ENCODE data around the gene CRIM1. TPM values are rescaled to one million over a fixed set of nuclear protein-coding genes. Genes with fewer than 3 reads are reported as not detected.

The CRIM1 gene
- total and polyA plus RNA-seq, 12 donors, result 14.1 to 83.6 (median 54.8) TPM

- Histone ChIP-seq H3K36me3 (peaks cover 0 to 78% (median 25%) of the 10 kb centered on the region in 9 donors), H3K27ac (peak overlapping the region in 5 of 10 donors; percentile 17 to 56 (median 47)), H3K4me1 (peaks cover 0 to 27% (median 22%) of the 10 kb centered on the region in 9 donors), H3K4me3 (no peak overlapping the region), H3K27me3 (no peaks in the 10 kb centered on the region), H3K9me3 (peaks cover 0 to 37% (median 16%) of the 10 kb centered on the region in 11 donors)
- DNase-seq, result peak in 1 of 2 donors; percentile 54
- intact Hi-C loops (cut with DNase I), result no loop called here
- peak in 7 of 8 donors; percentile 43 to 89 (median 79) for ATAC-seq
- 19 to 70% methylated on average over 4 of the region's 4 CpGs for WGBS, 2 donors
- TF ChIP-seq CTCF (IDR thresholded peaks at IDR 0.05), result no peak
Observed at GRCh38 chr2:36478332-36478738, 122.8 kb downstream of the CRIM1 start.

DNA sequence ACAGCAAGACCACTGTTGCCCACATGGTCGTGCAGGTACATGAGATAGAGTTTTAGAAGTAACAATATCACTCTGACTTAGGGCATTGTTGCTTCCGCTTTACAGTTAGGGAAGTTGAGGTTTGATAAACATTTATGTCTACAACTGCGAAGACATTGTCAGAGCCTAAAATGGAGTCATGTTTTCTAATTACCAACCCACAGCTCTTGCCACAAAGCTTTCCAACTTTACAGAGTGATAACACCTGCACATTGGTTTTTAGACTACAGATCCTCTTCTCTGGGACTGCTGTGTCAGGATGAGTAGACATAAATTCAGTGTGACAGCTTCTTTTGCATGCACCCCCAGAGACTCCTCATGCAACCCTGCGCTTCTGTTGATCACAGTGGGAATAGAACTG lies 123.4 kb downstream of the CRIM1 start:
- DNase-seq (no peak), ATAC-seq (no peak)
- intact Hi-C loops (cut with DNase I), result no loop called here
- no peak for TF ChIP-seq CTCF (IDR thresholded peaks at IDR 0.05)
- Histone ChIP-seq H3K36me3 (peaks cover 0 to 78% (median 25%) of the 10 kb centered on the region in 9 donors), H3K4me3 (no peak overlapping the region), H3K9me3 (peaks cover 0 to 32% (median 16%) of the 10 kb centered on the region in 11 donors), H3K4me1 (peaks cover 0 to 33% (median 22%) of the 10 kb centered on the region in 9 donors), H3K27me3 (no peaks in the 10 kb centered on the region), H3K27ac (peak overlapping the region in 5 of 10 donors; percentile 17 to 56 (median 47))
- WGBS, 2 donors, result 63 to 73% methylated on average over 4 of the region's 4 CpGs

- Histone ChIP-seq H3K27ac (peak overlapping the region in 1 of 10 donors; percentile 52), H3K9me3 (peaks cover 0 to 28% (median 15%) of the 10 kb centered on the region in 11 donors), H3K36me3 (peaks cover 0 to 78% (median 25%) of the 10 kb centered on the region in 9 donors), H3K27me3 (no peaks in the 10 kb centered on the region), H3K4me1 (peaks cover 0 to 37% (median 24%) of the 10 kb centered on the region in 9 donors), H3K4me3 (no peak overlapping the region)
- intact Hi-C loops (cut with DNase I), result no loop called here
- TF ChIP-seq CTCF (IDR thresholded peaks at IDR 0.05), result no peak
- 95 to 98% methylated on average over 16 of the region's 16 CpGs for WGBS, 2 donors
- DNase-seq (no peak), ATAC-seq (no peak)
Observed at GRCh38 chr2:36479406-36479805, 123.8 kb downstream of the CRIM1 start.

GRCh38 chr2:36480028-36480427 lies 124.5 kb downstream of the CRIM1 start:
- Histone ChIP-seq H3K27me3 (no peaks in the 10 kb centered on the region), H3K4me3 (no peak overlapping the region), H3K4me1 (peaks cover 6 to 43% (median 30%) of the 10 kb centered on the region in 9 donors), H3K9me3 (peaks cover 0 to 21% (median 8%) of the 10 kb centered on the region in 11 donors), H3K27ac (no peak overlapping the region), H3K36me3 (peaks cover 0 to 77% (median 25%) of the 10 kb centered on the region in 9 donors)
- DNase-seq (no peak), ATAC-seq (no peak)
- TF ChIP-seq CTCF (IDR thresholded peaks at IDR 0.05), result no peak
- intact Hi-C loops (cut with DNase I), result no loop called here
- WGBS, 2 donors, result 91 to 93% methylated on average over 5 of the region's 5 CpGs
